ENCODE data around the gene SPTBN4.

Gene SPTBN4

DNA sequence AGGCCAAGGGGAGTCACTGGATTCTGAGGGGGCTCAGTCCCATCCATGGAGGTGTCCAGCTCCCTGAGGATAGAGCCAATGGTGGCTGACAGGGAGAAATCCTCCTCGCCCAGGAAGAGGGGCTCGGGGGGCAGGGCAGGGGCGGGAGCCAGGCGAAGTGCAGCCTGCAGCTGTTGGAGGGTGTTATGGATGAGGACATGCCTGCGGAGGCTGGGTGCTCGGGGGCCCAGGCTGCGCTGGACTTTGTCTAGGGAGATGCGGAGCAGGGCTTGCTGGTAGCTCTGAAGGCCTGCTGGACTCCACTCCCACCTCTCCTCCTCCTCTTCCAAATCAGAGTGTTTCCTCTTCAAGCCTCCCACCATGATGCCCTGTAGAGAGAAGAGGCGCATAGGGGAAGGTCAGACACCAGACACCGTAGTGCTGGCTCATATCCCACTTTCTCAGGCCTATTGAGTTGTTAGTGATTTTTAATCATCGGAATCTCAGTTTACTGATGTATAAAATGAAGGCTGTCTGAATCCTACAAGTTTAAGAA lies 25.0 kb upstream of the SPTBN4 start:
- TF ChIP-seq, protein P1, sequence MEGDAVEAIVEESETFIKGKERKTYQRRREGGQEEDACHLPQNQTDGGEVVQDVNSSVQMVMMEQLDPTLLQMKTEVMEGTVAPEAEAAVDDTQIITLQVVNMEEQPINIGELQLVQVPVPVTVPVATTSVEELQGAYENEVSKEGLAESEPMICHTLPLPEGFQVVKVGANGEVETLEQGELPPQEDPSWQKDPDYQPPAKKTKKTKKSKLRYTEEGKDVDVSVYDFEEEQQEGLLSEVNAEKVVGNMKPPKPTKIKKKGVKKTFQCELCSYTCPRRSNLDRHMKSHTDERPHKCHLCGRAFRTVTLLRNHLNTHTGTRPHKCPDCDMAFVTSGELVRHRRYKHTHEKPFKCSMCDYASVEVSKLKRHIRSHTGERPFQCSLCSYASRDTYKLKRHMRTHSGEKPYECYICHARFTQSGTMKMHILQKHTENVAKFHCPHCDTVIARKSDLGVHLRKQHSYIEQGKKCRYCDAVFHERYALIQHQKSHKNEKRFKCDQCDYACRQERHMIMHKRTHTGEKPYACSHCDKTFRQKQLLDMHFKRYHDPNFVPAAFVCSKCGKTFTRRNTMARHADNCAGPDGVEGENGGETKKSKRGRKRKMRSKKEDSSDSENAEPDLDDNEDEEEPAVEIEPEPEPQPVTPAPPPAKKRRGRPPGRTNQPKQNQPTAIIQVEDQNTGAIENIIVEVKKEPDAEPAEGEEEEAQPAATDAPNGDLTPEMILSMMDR (IDR thresholded peaks at IDR 0.05; ENCODE audit: insufficient read depth, low read length), result no peak
- TF ChIP-seq POLR2AphosphoS5 (IDR thresholded peaks at IDR 0.05; ENCODE audit: low read depth) (no peak), GABPA (IDR thresholded peaks at IDR 0.05; ENCODE audit: low read depth) (no peak), SPI1 (IDR thresholded peaks at IDR 0.05; ENCODE audit: borderline replicate concordance, low read depth) (no peak)
- TF ChIP-seq, protein P2, sequence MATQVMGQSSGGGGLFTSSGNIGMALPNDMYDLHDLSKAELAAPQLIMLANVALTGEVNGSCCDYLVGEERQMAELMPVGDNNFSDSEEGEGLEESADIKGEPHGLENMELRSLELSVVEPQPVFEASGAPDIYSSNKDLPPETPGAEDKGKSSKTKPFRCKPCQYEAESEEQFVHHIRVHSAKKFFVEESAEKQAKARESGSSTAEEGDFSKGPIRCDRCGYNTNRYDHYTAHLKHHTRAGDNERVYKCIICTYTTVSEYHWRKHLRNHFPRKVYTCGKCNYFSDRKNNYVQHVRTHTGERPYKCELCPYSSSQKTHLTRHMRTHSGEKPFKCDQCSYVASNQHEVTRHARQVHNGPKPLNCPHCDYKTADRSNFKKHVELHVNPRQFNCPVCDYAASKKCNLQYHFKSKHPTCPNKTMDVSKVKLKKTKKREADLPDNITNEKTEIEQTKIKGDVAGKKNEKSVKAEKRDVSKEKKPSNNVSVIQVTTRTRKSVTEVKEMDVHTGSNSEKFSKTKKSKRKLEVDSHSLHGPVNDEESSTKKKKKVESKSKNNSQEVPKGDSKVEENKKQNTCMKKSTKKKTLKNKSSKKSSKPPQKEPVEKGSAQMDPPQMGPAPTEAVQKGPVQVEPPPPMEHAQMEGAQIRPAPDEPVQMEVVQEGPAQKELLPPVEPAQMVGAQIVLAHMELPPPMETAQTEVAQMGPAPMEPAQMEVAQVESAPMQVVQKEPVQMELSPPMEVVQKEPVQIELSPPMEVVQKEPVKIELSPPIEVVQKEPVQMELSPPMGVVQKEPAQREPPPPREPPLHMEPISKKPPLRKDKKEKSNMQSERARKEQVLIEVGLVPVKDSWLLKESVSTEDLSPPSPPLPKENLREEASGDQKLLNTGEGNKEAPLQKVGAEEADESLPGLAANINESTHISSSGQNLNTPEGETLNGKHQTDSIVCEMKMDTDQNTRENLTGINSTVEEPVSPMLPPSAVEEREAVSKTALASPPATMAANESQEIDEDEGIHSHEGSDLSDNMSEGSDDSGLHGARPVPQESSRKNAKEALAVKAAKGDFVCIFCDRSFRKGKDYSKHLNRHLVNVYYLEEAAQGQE (IDR thresholded peaks at IDR 0.05; ENCODE audit: insufficient replicate concordance, low read depth), result no peak
- Histone ChIP-seq H3K27ac (replicated peaks) (no peak overlapping the region), H3K4me3 (replicated peaks; ENCODE audit: insufficient read depth, low read length) (no peak overlapping the region)

DNA sequence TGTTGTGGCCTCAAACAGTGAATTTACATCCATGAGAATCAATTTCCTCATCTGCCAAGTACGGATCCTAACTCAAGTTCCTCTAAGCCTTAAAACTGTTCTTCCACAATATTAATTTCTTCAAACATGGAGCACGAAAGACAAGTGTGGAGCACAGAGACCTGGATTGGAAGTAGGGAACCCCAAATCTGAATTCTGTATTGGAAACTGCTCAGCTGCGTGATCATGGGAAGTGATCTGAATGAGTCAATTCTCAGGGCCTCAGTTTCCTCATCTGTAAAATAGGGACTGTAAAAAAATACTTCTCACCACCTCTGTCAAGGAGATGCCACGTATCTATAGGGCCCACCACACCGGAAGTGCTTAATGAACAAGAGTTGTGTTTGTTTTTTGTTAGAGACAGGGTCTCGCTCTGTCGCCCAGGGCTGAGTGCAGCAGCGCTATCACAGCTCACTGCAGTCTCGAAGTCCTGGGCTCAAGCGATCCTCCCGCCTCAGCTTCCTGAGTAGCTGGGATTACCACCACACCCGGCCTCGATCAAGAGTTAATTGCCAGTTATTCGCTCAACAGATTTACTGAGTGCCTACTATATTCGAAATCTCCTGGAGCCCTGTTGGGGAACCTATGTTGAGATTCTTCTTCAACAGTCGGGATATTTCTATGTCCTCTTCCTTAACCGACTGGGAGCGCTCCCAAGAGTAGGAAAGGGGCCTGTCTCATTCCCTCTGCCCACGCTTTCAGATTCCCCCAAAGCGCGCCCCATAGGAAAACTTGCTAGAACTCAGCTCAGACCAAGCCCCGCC lies 24.3 kb upstream of the SPTBN4 start:
- TF ChIP-seq SPI1 (IDR thresholded peaks at IDR 0.05; ENCODE audit: borderline replicate concordance, low read depth), result no peak
- Histone ChIP-seq H3K27ac (replicated peaks) (peak overlapping the region; percentile 44), H3K4me3 (replicated peaks; ENCODE audit: insufficient read depth, low read length) (peak overlapping the region; percentile 60), H3K27me3 (ENCODE audit: insufficient read depth, poor library complexity, severe bottlenecking) (no peaks in the 10 kb centered on the region)
- DNase-seq (ENCODE audit: low read depth in 1 of 2, low spot score in 1 of 2), result no peak

More for the DNA sequence above, 25.0 kb upstream of the SPTBN4 start:
- DNase-seq (ENCODE audit: low read depth in 1 of 2, low spot score in 1 of 2), result no peak
- H3K27me3 ChIP-seq (ENCODE audit: insufficient read depth, poor library complexity, severe bottlenecking), result no peaks in the 10 kb centered on the region

DNA sequence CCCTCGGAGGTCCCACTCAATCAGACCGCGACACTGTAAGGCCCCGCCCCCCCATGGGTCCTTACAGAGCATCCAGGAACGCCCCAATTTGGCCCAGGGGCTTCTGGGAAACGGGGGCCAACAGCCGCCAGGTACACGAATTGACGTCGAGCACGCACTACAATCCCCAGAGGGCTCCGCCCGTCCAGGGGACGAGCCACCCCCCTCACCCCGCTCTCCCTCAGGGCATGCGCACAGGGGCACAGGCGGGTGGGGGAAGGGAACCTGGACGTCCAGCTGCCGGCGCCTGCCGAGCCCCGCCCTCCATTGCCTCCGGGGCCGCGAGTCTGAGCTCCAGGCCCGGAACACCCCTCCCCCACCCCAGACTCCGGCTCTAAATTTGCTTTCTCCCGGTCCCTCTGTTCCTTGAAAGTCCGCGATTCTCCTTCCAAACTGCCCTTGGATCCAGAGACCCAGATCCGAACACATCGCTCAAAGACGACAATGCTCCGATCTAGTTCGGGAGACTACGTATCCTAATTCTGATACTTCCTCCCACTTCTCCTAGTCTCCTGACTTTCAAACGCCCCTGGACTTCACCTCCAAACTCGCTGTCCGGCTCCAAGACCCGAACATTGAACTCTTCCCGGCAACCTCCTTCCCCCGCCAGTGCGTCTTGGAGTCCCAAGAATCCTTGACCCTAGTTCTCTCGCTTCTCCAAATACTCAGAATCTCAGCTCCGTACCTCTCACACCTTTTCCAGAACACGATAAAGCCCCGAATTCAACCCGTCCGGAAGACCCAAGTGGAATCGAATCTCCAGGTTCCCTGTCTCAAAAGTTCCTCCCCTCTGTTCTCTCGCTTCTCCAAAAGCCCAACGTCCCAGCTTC lies 23.4 kb upstream of the SPTBN4 start:
- H3K27me3 ChIP-seq (ENCODE audit: insufficient read depth, poor library complexity, severe bottlenecking), result no peaks in the 10 kb centered on the region
- peak; percentile 98 to 100 for DNase-seq (ENCODE audit: low read depth in 1 of 2, low spot score in 1 of 2)
- peak overlapping the region; percentile 83 for H3K27ac ChIP-seq (replicated peaks)
- no peak for TF ChIP-seq GABPA (IDR thresholded peaks at IDR 0.05; ENCODE audit: low read depth)
- TF ChIP-seq POLR2AphosphoS5 (IDR thresholded peaks at IDR 0.05; ENCODE audit: low read depth), result no peak
- TF ChIP-seq, protein P2 (IDR thresholded peaks at IDR 0.05; ENCODE audit: insufficient replicate concordance, low read depth), result no peak
- TF ChIP-seq SPI1 (IDR thresholded peaks at IDR 0.05; ENCODE audit: borderline replicate concordance, low read depth), result peak; percentile 3; the same call in 1 of the 2 replicates
- TF ChIP-seq, protein P1 (IDR thresholded peaks at IDR 0.05; ENCODE audit: insufficient read depth, low read length), result no peak
- peak overlapping the region; percentile 60 for H3K4me3 ChIP-seq (replicated peaks; ENCODE audit: insufficient read depth, low read length)
